HG03039 (cell line): ENCODE data around the gene UQCC5.

Experiments
- ATAC-seq: cut with Tn5 transposase; IDR thresholded peaks from one replicate; pipeline ENCODE4 v1.9.1; 2021; ENCODE audit warnings: mild to moderate bottlenecking, moderate library complexity; ENCODE audit not compliant: unreplicated experiment

UQCC5 gene

DNA sequence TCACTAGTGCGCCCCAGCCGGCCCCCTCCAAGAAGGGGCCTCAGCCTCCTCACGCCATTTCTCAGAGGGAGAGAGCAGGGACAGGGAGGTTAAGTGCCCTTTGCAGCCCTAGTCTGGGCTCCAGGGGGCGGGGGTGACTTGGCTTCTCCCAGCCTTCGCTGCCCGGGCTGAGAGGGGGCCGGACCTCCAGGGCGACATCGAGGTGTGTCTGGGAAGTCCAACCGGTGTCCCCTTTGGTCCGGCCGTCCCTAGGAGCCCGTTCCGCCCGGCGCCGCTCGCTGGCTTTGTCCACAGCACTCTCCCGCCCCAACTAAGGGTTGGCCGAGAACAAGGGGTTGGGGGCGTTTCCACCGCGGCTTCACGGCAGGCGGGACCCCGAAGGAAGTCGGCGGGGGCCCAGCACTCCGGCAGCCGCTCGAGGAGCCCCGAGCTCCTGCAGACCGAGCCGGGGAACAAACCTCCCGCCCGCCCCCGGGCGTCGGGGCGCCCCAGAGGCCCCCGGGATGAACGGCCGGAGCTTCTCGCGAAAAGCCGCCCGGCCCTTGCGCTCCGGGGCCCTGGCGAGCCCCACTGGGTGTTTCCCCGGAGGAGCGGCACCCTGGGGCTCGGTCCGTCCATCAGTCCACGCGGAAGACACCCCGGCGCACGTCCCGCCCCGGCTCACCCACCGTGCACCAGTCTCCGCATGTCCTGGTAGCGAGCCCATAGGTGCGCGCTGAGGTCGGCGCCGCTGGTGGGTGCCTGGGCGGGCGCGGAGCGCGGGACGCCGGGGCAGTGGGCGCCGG, 3.4 kb upstream of the UQCC5 start:
- ATAC-seq: no peak

DNA sequence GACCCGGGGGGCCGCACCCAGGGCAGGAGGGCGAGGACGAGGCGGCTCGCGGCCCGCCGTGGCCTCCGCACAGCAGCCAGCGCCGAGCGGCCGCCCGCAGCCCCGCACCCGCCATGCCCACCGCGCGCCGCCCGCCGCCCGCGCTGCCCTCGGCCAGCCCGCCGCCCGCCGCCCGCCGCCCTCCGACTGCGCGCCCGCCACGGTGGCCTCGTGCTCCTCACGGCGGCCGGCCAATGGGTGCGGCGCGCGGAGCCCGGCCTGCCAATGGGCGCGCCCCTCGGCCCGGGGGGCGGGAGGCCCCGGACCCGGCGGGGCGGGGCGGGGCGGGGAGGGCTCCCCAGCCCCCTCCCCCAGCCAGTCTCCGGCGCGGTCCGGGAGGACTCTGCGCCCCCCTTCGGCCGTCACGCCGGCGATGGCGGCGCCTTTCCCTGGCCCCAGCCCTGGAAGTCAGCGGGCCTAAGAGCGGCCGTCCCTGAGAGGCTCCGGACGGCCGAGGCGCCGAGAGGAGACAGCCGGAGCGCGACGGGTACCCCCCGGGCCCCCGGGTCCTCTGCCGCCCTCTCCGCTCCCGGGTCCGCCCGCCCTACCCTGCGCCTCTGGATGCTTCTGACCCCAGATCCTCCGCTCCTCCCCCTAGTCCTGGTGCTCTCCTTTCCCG, 2.7 kb upstream of the UQCC5 start, which contains the start of gene NT5DC2:
TSS of gene NT5DC2 (minus strand) at position 235 of the 658 bp plus-strand sequence. CDS start at position 115, 120 bp downstream.
- peak; percentile 29 for ATAC-seq

DNA sequence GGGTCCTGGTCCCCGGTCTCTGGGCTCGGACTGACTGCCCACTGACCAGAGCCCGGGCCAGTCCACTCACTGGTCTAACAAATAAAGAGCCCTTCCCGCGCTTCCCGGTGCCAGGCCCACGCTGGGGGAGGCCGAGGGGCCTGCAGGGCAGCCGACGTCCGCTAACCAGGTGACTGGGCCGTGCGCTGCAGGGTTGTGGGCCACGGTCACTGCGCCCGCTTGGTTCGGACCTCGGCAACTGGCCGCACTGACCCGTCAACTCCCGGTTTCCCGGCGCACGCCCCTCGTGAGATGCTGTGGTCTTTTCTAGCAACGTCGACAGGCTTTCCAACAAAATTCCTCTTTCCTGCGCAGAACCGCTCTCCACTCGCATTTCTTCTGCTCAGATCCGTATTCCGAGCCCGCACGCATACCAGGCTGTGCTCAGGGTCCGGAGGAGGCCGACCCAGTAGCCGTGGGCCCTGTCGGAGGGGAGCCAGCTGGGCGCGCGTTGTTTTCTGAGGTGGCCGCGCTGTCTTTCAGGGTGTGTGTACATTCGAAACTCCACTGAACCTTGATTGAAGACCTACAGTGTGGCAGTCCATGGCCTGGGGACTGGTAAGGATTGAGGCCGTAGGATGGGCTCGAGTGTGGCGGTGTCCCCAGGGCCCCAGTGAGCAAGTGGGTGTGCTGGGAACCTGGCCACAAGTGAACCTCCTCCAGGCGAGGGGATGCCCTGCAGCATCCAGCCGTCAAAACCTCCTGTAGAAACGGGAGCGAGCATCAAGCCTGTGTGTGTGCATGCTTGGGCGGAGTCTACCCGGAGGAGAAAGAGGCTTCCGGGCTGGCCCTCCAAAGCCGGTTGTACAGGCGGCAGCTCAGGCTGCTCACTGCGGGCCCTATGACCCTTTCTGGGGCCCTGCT, 1.9 kb upstream of the UQCC5 start:
- ATAC-seq: no peak

DNA sequence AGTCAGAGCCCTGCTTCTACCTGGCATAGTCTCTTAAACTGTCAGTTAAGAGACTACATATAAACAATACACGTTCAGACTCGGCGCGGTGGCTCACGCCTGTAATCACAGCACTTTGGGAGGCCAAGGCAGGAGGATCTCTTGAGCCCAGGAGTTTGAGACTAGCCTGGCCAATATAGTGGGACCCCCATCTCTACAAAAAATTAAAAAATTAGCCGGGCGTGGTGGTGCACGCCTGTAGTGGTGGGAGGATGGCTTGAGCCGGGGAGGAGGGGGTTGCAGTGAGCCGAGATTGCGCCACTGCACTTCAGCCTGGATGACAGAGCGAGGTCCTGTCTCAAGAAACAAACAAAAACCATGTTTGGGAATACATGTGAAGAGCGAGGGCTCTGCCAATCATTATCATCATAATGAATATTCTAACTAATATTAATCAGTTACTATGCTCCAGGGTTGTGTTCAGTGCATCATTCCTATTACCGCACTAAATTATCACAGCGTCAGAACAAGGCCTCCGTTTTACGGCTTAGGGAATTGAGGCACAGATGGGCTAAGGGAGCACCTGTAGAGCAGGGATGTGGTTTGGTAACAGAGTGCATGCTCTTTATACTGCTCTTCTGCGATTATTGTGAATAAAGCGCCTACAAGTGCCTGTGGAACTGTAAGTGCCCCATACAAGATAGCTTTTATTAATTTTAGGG, 844 bp upstream of the UQCC5 start:
- no peak for ATAC-seq

DNA sequence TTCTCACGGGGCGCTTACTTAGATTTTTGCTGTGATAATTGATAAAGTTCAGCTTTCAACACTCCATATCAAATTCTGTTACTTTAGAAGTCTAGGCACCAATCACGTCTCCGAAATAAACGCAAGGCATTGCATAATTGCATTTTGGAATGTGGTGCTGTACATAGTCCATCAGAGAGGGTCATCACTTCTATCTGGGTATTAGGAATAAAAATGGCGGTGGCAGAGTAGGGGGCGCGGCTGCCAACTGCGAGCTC, 365 bp upstream of the UQCC5 start:
- ATAC-seq: no peak

DNA sequence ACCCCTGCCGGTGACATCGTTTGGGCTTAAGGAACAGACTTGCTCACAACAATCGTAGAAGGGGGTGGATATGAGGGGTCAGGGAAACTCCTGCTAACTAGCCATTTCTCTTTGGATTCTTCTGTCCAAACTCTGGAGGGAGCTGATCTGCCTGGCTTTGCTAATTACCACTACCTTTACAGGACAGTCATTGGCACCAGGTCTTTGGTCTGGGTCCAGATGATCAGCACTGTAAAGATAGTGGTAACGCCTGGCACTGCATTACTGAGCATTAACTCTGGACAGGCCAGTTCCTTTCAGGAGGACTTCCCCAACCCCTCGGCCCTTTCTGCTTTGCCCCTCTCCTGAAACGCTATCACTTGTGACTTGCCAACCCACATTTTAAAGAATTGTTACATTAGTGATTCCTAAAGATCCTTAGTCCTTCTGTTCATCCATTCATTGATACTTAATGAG, 788 bp downstream of the UQCC5 start:
- ATAC-seq: no peak

DNA sequence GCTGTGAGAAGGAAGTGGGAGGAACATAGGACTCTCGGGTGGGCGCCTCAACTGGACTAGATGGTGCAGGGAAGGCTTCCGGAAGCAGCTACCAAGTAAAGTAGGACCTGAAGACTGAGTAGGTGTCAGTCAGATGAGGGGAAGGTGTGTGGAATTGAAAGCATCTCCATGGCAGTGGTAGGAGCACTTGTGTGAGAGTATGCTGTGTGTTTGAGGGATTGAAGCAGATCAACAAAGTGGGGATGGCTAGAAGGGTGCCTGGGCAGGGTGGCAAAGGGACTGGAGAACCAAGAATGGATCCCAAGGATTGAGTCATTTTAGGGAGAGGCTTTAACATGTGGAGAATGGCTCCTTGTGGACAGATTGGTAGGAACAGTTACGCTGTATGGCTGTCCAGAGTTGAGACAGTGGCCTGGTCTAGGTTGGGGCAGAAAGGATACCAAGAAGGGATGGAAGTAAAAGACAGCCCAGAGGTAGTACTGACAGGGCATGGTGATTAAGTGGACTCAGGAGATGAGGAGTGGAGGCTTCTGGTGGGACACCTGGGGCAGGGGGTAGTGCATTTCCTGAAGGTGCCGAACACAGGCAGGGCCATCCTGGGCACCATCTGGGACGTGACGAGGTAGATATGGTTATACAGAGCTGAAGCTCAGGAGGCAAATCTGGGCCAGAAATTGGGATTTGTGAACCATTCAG, 1.5 kb downstream of the UQCC5 start:
- ATAC-seq: no peak

DNA sequence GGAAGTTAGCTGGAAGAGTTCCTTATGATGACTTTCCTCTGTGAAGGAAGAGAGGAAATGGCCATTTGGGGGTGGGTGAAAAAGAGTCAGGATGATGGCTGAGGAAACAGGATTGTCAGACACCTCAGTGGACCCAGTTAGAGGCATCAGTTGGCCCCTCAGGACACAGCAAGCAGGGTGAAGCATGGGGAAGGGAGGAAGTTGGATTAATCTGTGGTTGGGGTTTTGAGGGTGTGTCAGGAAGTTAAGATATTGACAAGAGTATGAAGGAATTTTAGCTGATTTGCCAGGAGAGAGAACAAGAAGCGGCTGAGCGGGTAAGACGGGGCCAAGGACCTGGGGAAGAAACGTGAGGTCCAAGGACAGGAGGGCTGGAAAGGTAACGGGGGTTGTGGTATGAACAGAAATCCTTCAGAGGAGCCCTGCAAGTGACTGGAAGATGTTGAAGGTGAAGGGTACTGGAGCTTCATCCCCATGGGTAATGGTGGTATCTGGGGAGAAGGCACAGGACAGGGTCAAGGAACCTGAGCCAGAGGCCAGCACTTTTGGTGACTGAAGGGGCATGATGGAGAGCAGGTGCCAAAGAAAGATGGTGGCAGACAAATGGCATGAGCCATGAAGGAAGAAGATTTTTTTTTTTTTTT, 2.7 kb downstream of the UQCC5 start:
- no peak for ATAC-seq

DNA sequence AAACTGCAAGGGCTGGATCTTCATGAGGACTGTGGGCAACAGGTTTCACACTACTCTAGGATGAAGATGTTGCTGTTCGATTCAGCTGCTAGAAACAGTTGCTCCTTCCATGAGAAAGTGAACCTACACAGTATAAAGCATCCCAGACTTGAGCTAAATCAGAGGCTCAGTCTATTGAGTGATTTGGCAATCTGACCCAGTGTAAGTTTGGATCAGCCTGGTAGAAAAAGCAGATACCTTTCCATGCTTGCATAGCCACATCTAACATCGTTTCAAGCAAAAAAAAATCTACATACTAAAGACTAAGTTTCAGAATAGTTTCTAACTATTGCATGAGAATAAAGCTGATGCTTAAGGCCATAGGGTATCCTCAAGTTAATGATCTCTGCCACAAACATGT, 4.6 kb downstream of the UQCC5 start:
- no peak for ATAC-seq

DNA sequence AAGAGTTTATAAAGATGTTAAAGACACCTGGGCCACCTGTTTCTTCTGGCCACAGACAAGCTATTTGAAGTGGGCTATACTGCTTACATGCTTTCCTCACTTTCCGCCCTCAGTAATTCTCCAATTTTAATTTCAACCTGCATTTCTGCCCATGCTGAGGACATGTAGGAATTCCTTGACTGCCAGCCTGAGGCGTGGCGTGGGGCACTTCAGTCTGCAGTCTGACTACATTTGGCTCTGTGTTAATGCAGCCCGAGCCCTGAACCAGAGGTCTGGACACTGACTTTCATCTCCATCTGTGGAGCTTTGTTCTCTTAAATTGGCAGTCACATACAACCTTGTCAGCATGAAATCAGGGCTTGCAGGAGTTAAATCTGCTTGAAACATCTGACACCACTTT, 8.5 kb downstream of the UQCC5 start:
- ATAC-seq: no peak

DNA sequence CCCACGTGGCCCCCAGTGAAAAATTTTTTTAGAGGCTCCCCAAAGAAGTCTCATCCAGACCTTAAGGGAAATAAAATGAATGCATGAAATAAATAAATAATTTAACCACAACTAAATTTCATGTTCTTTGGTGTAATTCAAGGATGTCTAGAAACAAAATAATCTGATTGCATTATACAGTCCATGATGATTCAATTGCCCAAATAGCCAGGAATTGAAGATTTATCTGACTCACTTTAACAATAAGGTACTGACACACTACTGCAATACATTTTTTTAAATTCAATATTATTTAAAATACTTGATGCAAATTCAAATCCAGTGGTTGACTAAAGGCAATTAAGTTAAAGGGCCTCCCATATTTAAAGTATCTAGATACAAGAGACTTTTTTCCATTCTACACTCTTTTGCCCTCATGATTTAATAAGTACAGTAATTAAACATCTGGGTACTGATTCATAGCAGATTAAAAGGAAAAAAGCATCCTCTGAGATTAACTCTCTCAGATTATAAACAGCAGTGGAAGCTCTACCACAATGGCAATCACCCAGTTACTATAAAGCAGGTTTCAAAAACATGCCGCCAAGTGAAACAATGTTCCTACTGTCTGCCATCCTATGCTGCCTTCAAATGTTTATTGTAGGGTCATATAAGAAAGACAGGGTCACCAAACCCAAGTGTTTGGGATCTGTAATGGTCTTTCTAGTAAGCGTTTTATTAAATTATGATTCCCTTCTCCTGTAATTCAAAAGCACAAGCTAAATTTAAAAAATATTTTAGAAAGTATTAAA, 9.9 kb downstream of the UQCC5 start:
- no peak for ATAC-seq

DNA sequence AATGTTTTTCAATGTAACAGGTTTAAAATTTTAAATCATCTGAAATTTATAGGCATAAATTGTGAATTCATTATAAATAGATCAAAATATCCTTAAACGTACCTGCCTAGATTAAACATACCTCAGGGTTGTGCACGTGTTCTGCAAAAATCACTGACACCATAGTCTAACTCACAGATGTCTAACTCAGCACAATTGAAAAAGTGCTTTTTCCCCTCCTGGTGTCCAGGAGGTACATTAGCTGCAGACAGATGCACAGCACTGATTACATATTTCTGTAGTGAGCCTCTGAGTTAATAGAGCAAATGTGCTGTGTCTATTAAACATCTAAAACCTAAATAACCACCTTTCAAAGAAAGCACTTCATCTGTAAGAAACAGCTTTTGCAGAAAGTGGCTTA, 10.7 kb downstream of the UQCC5 start:
- ATAC-seq: no peak

DNA sequence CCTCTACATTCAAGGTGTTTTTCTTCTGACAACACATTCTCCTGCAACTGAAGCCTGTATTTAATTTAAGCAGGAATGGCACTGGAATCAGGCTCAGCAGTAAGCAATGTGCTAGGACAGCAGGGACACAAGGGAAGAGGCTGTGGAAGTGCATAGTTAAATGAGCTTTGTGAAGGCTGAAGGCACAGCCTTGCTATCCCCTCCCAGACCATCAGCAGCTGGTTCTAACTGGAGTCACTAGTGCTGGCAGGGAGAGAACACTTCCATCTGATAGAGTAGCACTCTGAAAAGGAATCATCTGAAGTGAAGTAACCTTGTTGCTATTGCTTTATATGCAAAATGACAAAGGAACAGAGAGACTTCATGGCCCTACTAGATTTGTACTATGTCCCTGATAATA, 14.7 kb downstream of the UQCC5 start:
- ATAC-seq: no peak

DNA sequence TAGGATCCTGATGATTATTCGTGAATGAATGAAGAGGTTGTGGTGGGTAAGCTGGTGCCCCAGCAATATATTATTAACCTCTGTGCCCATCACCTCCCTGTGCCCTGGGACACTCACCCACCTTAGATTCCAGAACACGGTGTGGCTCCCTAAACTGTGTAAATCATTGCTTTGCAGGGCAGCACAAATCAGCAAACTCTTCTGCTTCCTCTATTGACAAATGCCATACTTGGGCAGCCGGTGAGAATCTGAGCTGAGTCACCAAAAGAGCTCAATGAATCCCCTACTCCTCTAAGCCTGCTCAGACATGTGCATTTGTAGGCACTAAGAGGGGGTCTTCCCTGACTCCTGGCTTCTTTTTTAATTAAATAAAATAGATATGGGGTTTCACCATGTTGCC, 15.7 kb downstream of the UQCC5 start:
- ATAC-seq: no peak

DNA sequence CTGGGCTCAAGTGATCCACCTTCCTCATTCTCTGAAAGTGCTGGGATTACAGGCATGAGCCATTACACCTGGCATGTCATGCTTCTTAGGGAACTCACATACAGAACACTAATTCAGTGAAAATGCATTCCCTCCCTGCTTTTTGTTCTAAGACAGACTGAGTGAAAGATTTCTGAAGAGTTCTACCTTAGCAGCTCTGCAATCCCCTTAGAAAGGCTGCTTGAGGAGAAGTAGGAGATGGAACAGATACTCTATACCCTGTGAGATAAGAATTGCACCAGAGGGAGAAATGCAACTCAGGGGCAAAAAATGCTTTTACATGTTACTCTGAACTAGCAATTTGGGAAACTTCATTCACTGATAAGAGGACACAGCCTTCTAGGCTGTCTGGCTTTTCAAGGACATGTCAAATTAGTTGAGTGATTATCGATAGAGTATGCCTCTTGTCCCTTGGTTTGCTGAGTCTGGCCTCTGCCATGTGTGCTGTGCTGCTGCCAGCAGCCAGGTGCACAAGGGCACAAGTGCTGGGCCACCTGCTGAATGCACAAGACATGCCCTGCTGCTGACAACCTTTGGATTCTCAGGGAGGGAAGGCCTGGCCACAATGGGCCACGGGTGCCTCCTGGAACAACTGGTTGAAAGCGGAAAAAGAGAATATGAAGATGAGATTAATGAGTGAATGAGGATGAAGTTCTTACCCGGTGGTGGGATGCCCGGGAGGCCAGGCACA, 17.8 kb downstream of the UQCC5 start:
- ATAC-seq: no peak

DNA sequence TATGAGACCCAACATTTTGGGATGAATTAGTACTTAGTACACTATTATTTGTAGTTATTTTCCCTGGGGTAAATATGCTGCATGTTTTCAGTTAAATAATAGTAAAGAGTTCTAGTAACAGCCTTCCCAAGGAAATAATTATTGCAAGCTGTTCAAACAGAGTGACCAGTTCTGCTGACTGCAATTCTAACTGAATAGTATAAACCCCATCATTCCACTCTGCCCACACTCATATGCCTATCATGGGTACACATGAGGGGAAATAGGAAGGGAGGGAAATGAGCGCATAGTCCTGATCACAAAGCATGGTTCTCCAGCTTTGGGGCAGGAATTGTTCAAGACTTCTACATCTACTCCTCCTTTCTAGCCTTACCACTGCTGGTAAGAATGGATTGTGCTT, 18.7 kb downstream of the UQCC5 start:
- ATAC-seq: no peak

DNA sequence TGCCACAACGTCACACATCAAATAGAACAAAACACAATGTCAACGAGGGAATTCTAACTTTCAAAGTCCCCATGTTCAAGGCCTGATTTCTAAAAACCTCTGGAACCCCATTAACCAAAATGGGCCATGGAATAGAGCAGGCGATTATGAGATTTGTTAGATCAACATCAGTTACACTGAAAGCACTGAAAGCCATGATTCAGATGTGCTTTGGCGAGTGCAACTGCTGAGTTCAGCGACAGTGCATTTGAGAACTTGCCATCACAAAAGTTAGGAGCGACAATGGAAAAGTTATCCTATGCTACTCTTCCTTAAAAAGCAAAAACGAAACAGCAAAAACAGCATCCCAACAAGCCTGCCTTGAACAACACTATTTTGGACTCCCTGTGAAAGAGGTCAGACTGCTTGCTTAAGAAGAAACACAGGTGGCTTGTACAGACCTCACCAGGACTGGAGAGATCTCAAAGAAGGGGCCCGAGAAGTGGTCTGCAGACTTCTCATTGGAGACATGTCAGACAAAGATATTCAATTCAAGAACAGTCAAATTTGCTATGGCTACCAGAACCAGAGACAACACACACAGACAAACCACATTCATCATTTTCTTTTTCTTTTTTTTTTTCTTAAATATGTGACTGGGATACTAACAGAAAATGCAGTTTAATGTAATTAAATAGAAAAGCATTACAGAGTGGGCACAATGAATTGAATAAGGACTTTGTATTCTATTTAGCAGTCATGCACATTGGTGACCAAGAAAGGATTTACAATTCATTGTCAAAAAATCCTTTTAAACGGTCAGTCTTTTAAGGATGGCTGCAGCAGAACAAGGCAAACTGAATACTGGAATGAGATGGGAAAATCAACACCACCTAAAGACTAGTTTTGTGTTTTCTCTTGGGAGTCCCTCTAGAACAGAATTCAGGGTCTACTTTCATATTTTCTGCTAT, 20.9 kb downstream of the UQCC5 start:
- no peak for ATAC-seq
